Measurements from ENCODE around the gene BBS9. TPM values are rescaled to one million over a fixed set of nuclear protein-coding genes. Genes with fewer than 3 reads are reported as not detected.

BBS9 gene
- total RNA-seq, 1 experiment from 2014 or later, result 26.4 TPM

- DNase-seq, result no peak
- no peaks in the 10 kb centered on the region for H3K79me2 ChIP-seq (ENCODE audit: insufficient read depth, low read length)
- no peak overlapping the region for H3K14ac ChIP-seq (ENCODE audit: insufficient read depth, low read length)
- Mint-ChIP-seq H3K4me3 (no peak overlapping the region), H3K27ac (no peak overlapping the region), H3K36me3 (ENCODE audit: insufficient read depth in 1 of 3, low read depth in 3 of 3) (no peaks in the 10 kb centered on the region), H3K9me3 (no peaks in the 10 kb centered on the region), H3K27me3 (ENCODE audit: low read depth) (peaks cover 1% of the 10 kb centered on the region), H3K4me1 (peaks cover 10 to 13% of the 10 kb centered on the region in 2 experiments; a peak in 3 of 4 replicates)
- H2BK20ac ChIP-seq (ENCODE audit: low read depth, low read length, poor library complexity, severe bottlenecking), result no peak overlapping the region
- no peaks in the 10 kb centered on the region for H3K9me3 ChIP-seq (ENCODE audit: control insufficient read depth, low read depth, low read length)
- H4K91ac ChIP-seq (ENCODE audit: insufficient read length, low read depth, low read length), result no peak overlapping the region
- no peak overlapping the region for H2AFZ ChIP-seq (ENCODE audit: low read length)
- no peak overlapping the region for H2AK5ac ChIP-seq (ENCODE audit: insufficient read length, low read length)
- no CpG with 5 or more reads among the region's 2 CpGs for WGBS (ENCODE audit: extremely low coverage, insufficient read length, low lambda C conversion rate)
- no peaks in the 10 kb centered on the region; the same call in 1 of the 2 replicates for H3K4me1 ChIP-seq (ENCODE audit: insufficient read depth, low read length)
- no peak overlapping the region for H4K5ac ChIP-seq (ENCODE audit: insufficient read length, low read depth, low read length)
- no peak overlapping the region for H3K4ac ChIP-seq (ENCODE audit: low read depth, low read length)
- no peak overlapping the region for H3K9ac ChIP-seq (ENCODE audit: extremely low read depth, insufficient read length, low read length)
- no peak overlapping the region for H2BK5ac ChIP-seq (ENCODE audit: insufficient read length, low read length)
- no peaks in the 10 kb centered on the region for H4K20me1 ChIP-seq (ENCODE audit: control insufficient read depth, insufficient read depth, insufficient read length)
- TF ChIP-seq CTCF (conservative IDR thresholded peaks at IDR 0.05), result no peak
- peaks cover 7% of the 10 kb centered on the region for H3K23me2 ChIP-seq (ENCODE audit: insufficient read length, low read depth, low read length, poor library complexity, severe bottlenecking)
- no peak overlapping the region for H3K27ac ChIP-seq (ENCODE audit: insufficient read length, low read depth, low read length)
- no peak overlapping the region for H3K4me2 ChIP-seq (ENCODE audit: insufficient read depth, insufficient read length, low read length)
- H2BK120ac ChIP-seq (ENCODE audit: low read depth, low read length, poor library complexity, severe bottlenecking), result no peak overlapping the region
- H3K23ac ChIP-seq (ENCODE audit: insufficient read length, low read depth, low read length), result no peak overlapping the region
- no peaks in the 10 kb centered on the region for H3K79me1 ChIP-seq (ENCODE audit: insufficient read depth, low read depth, low read length, poor library complexity, severe bottlenecking)
- H3K18ac ChIP-seq (ENCODE audit: insufficient read length, low read depth, low read length), result no peak overlapping the region
- H4K8ac ChIP-seq (replicated peaks; ENCODE audit: insufficient read length, low read depth, low read length), result no peak overlapping the region
- no peak overlapping the region for H3T11ph ChIP-seq (ENCODE audit: low read length)
- no peak overlapping the region for H2BK15ac ChIP-seq (ENCODE audit: low read depth, low read length)
- H2BK12ac ChIP-seq (ENCODE audit: insufficient read length, low read depth, low read length), result no peak overlapping the region
- H3K56ac ChIP-seq (ENCODE audit: insufficient read length, low read depth, low read length), result no peak overlapping the region
- no peaks in the 10 kb centered on the region for H3K27me3 ChIP-seq (ENCODE audit: insufficient read depth, low read length)
Measured at GRCh38 chr7:33127085-33127484, 2.3 kb upstream of the BBS9 start.
